ENCODE measurements around the gene LAMC2. TPM values are rescaled to one million over a fixed set of nuclear protein-coding genes. Genes with fewer than 3 reads are reported as not detected.
"Not testable (repeated sequence)": the region's sequence is repeated elsewhere in the genome, so short reads cannot be mapped to it uniquely, and the experiment has no call there.

The LAMC2 gene
- total RNA-seq, 1 donor from 2014 or later, result not detected

DNA sequence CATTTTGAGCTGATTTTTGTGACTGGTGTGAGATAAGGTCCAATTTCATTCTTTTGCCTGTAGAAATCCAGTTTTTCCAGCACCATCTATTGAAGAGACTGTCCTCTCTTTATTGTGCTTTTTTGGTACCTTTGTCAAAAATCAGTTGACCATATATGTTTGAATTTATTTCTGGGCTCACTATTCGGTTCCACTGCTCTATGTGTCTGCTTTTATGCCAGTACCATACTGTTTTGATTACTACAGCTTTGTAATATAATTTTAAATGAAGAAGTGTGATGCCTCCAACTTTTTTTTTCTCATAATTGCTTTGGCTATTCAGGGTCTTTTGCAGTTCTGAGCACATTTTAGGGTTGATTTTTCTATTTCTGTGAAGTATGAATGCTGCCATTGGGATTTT is 69.0 kb downstream of the LAMC2 start:
- intact Hi-C loops (cut with micrococcal nuclease), result no loop called here

DNA sequence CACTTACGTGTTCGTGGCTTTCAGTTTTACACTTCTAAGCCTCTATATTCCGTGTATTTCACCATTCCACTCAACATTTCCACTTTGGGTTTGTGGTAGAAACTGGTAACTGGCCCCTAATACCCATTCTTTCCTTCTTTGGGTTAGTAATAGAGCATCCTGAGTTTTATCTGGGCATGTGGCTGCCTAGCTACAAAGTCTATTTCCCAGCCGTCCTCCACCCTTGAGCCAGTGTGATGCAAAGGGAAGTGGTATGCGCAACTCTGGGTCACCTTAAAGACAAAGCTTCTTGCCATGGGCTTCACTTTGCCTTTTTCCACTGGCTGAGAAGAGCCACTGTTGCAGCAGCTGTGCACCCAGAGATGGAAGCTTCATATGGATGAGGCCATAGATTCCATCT is 73.9 kb downstream of the LAMC2 start:
- intact Hi-C loops (cut with micrococcal nuclease), result no loop called here

DNA sequence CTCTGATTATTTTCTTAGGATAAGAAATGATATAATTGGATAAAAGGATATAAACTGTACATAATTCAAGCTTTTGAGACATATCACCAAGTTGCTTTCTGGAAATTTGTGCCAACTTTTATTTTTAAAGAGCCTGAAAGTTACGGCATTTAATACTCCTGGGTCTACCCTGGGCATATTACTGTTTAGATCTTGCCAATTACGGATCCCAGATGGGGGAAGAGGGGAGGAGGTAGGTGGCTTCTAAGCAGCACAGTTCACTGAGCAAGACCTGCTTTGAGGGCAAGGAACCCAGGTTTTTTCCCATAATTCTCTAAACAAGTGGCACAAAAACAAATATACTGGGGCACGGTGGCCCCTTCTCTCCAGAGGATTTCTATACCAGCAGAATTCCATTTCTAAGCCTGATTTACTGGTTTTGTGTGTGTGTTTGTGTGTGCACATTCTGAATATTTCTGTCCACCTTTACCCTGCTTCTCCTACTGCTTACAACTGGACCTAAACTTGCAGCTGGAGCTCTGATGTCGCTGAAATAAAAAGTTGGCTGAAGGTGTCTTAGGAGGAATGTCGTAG is 76.7 kb downstream of the LAMC2 start:
- intact Hi-C loops (cut with micrococcal nuclease), result no loop called here

DNA sequence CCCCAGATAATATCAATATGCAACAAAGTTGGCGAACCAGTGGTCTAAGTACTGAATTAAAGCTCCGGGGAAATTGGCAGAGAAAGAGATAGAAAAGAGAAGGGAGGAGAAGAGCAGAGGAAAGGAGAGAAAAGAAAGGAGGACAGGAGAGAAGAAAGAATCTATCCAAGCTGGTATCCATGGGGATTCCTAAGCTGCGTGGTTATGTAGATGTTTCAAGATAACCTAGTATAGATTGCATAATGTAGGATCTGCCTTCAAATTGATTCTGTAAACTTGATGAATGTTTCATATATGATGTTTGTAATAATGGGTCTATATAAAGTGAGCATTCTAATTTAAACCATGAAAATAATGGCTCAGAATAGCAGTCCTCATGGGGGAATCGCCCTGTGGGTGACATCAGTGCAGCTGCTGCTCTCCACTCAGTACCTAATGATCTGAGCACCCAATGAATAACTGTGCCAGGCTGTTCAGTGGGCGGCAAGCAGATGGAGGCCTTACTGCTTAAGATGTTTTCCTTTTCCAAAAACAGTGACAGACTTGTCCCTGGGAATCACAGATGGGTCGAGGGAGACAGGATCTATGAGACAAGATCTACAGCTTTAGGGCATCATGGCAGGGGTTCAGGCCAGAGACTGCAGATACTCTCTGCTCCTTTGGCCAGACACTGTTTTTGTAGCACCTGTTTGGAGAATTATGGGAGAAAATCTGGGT is 78.0 kb downstream of the LAMC2 start:
- intact Hi-C loops (cut with micrococcal nuclease), result no loop called here

DNA sequence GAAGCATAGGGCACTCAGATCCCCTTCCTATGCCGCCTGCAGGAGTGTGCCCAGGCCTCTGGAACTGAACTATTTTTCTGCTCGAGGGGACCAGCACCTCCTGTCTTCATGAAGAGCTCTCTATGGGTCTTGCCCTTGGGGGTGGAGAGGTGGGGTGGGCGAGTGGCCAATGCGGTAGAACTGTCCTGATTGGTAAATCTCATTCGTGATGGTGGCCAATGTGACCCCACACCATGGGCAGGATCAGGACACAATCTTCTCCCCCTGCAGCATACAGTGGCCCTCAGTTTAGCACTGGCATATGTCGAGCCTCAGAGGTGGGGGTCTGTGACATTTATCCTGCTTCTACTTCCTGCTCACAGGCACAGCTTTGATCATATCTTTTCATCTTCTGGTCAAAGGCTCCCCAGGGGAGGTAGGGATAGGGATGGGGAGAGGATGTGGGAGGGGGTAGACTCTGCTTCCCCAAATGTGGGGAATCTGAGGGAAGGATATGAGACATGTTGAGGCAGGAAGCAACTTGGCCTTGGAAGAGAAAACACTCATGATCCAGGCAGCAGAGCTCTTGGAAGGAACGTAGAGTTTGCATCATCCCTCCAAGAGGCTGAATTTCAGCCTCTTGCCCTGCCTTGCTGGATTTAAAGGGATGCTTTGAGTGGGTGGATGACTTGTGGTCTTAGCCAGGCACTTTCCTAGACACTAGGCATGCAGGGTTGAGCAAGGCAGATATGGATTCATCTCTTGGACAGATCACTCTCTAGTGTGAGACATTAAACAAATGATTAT is 81.8 kb downstream of the LAMC2 start:
- intact Hi-C loops (cut with micrococcal nuclease), result no loop called here

DNA sequence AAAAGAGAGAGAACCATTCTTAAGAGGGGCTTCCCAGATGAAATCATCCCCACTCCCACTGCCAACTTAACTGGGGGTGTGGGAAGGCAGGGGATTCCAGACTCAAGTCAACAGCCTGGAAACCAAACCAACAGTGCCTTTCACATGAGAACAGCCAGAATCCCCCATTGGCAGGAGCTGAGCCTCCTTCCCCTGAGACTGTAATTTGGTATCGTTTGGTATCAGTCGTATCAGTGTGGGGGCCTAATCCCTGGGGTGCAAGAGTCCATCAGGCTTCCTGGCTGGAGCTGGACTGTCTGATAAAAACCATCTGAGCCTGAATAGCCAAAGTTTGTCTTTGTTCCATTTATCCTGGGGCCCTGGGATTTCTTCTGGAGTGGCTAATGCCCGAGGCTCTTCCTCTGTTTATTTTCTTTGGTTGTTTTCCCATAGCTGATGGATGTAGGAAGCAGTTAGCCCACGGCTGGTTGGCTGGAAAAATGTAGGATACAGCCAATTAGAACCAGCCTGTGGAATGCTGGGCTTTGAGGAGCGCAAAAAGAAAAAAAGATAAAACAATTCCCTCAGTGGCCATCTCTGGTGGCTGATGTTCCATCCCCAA is 84.6 kb downstream of the LAMC2 start:
- intact Hi-C loops (cut with micrococcal nuclease), result no loop called here

DNA sequence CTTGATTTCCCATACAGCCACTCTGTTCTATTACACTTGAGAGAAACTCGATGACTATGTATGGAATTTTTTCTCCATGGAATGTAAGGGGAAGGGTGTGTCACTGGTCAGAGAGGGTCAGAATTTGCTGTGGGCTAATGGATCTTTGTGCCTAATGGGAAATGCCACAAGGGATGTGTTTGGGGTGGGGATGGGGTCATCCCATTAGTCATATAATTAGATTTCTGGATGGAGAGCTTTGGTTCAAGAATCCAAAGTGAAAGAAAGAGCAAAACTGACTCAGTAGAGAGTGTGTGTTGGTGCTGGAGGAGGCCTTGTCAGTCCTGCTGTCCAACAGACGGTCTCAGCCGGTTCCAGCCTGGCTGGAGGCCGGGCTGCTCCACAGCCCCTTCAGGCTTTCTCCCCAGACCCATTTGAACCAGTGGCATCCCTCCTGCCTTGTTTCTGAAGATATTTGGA is 86.4 kb downstream of the LAMC2 start:
- intact Hi-C loops (cut with micrococcal nuclease), result no loop called here

DNA sequence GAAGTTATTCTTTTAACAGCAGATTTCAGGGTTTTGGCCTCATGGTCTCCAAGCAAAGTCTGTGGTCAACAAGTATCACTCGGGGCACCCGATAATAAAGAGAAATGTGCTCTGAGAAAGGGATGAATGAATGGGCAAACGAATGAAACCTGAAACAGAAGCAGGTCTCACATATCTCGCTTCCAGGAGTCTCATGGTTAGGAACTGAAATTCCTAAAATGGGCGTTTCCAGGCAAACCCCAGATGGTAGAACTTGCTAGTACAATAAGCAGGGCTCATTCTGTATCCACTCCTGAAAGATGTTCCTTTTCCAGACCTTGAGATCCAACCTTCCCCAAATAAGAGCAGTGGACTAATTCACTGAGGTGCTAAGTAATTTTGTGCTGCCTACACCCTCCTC is 87.2 kb downstream of the LAMC2 start:
- intact Hi-C loops (cut with micrococcal nuclease), result no loop called here

DNA sequence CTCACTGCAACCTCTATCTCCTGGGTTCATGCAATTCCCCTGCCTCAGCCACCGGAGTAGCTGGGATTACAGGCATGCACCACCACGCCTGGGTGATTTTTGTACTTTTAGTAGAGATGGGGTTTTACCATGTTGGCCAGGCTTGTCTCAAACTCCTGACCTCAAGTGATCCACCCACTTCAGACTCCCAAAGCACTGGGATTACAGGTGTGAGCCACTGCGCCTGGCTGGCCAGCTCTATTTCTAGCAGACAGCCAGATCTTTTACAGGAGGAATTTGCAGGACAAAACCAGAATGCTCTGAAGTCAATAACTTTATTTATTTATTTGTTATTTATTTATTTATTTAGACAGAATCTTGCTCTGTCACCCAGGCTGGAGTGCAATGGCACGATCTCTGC is 87.9 kb downstream of the LAMC2 start:
- intact Hi-C loops (cut with micrococcal nuclease), result not testable (repeated sequence)

DNA sequence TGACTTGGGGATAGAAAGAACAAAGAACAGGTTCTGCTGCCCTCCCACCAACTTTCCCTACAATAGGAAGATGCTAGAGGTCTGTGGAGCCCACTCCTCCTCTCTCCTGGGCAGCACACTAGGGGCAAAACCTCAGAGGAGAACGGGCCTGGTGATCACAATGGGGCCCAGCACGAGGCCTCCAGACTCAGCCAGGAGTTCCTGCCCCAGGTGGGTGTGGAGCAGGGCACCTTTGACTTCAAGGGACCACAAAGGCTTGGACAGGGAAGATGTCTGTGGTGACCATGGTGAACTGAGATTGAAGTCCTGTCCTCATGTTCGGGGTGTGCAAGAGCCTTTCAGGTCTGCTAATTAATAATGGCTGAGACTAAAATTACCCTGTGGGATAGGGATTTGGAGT is 88.8 kb downstream of the LAMC2 start:
- intact Hi-C loops (cut with micrococcal nuclease), result no loop called here

DNA sequence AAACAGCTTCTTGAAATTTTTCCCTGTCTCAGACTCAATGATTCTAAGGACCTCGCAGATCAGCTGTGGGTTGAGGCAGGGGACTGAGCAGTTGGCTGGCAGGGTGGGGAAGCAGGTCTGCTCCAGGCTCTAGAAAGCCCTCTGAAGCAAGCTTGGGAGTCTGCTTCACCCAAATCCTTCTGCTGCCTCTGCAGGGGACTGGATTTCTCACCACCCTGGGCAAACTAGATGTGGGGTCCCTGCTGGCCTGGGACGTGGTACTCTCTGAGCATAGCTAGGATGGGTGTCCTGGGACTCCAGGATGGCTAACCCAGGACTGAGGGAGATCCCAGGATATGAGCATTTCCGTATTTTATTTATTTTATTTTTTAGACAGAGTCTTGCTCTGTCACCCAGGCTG is 89.3 kb downstream of the LAMC2 start:
- intact Hi-C loops (cut with micrococcal nuclease), result no loop called here

DNA sequence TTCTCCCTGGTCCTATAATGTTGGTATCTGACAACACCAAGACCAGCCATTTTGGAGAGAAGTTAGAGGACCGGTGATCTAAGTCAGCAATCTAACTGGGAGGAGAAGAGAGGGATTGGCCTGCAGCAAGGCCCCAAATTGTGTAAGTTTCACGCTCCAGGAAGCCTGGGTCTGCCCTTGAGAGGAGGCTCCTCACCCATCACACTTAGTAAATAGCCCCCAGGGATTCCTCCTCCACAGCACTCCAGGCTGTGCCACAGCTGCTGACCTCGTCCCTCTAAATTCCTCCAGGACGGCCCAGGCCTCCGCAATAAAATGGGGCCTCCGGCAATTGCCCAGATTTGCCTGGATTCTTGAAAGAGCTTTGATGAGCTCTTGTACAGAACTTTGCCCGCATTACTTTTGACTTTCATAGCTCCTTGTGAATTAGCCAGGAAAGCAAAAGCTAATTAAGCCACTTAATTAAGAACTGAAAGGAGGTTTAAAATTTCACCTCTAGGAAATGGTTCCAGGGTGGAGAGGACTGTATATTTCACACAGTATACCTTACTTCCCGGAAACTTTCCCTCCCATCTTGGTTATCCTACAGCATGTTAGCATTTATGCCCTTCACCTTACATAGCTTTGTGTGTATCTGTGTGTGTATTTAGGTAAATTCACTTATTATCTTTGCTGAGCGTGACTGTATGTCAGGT is 90.5 kb downstream of the LAMC2 start:
- intact Hi-C loops (cut with micrococcal nuclease), result no loop called here

DNA sequence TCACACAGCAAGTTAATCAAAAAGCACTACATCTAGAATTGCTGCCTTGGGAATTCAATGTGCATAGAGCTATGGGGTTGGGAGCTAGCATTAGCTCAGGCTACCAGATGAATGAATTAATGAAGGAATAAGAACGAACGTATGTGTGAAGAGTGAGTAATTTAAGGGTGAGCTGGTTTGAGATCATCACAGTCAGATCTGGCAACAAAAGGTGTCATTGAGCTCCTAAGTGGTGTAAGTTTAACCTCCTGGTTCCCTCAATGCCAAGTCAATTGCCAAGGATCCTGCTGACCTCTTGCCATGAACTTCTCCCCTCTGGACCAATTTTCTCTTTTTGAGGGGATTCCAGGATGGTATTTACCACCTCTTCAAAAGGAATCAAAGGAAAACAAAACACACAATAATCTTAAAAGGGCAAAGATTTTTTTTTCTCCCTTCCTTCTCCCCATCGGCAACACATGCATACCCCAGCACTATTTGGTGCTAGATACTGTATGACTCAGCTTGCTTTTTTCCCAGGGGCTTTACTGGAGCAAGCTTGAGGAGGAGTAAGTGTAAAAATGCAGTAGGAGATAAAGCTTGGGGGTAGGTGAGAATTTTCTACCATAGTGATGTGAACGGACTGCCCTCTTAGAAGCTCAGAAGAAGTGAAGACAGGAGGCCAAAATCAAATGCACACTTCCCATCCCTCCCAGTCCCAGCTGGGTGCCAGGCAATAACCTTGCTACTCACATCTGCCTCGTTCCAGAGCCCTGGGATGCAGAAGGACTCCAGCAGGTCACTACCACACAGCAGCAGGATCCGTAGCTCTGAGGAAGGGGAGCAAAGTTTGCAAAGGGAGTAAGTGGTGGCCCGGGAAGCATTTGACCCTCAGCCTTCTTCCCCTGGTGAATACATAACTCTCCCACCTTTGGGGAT is 92.0 kb downstream of the LAMC2 start:
- intact Hi-C loops (cut with micrococcal nuclease), result no loop called here

DNA sequence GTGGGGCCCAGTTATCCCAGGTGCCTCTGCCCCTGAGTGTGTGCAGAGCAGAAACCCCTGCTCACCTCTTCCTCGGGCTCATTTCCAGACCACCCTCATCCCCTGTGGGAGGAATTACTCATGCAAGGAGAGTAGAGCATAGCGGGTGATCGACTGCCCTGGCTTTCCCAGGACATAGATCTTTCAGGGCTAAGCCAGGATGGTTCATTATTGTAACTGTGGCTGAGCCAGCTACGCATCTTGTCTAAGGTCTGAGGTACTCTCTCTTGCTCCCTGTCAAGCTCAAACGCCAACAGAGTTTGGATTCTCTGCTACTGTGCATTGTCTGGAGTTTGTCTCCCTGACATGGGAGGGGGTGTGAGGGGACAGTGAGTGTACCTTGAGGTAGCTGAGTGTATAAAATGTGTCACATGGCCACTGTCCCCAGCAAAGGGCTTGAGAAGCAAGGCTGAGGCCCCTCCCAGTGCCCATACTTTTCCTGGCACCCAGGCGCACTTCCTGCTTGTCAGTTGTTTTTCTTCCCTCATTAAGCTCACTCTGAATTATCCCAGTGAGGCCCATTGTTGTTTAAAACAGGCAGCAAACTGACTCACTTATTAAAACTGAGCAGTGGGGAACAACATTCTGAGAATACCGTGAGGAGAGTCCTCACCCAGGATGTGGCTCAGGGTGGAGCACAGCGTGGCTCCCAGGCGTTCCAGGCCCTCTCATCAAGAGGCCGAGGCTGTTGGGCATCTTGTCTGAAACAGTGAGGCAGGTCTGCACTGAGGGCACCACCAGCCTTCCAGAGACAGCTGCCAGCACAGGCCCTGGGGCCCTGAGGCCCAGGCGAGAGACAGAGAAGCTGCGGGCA is 92.9 kb downstream of the LAMC2 start:
- intact Hi-C loops (cut with micrococcal nuclease), result no loop called here

DNA sequence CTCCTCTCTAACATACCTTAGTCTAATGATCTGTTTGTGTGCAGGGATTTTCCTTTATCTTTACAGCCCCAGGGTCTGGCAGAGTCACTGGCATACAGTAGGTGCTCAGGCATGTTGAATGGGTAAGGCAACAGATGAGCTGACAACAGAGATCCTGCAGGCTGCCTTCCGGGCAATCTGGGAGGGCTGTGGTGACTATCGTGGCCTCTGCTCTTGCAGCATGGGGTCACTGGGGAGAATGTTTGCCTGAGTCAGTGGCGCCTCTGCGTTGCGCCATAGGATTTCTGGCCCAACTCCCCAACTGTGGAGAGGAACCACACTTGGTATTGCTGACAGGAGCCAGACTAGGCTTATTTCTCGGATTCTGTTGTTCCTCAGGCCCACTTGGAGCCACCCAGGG is 93.8 kb downstream of the LAMC2 start:
- intact Hi-C loops (cut with micrococcal nuclease), result loop anchor here (5.0 kb wide), 1 partner anchor 262 kb away; no protein-coding TSS in a partner anchor

DNA sequence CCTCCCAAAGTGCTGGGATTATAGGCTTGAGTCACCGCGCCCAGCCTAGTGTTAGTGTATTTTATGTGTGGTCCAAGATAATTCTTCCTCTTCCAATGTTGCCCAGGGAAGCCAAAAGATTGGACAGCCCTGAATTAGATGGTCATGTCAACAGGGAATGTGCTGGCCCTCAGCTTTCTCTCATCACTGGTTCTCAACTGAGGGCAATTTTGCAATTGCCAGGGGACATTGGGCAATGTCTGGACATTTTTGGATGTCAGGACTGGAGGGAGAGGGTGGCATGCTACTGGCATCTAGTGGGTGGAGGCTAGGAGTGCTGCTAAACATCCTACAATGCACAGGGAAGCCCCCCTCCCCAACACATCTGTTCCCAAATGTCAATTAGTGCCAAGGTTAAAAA is 95.0 kb downstream of the LAMC2 start:
- intact Hi-C loops (cut with micrococcal nuclease), result loop anchor here (1.0 to 5.0 kb wide), 4 partner anchors 261 to 635 kb away; no protein-coding TSS in a partner anchor

DNA sequence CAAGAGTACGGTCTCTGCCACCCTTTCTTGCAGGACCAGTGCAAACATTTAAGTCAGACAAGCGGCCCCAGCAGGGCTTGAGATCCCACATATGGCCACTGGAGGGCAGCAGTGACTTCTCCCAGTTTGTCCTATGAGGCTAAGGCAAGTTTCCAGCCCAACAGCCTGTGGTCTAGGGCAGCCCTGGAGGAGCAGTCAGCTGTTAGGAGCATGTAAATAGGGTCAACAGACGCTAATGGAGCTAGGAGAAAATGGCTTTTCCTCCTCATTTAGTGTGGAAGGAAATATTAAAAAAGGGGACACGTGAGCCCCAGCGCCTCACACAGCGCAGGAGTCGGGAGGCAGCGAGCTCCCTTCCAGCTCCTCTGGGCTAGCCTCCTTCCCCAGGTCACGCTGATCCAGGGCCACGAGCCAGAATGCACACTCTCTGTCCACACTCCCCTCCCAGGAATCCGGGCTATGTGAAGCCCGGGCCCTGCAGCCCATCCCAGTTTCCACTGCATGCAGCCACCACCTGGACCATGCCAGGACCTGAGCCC is 95.6 kb downstream of the LAMC2 start:
- intact Hi-C loops (cut with micrococcal nuclease), result loop anchor here (1.0 to 5.0 kb wide), 4 partner anchors 261 to 635 kb away; no protein-coding TSS in a partner anchor

DNA sequence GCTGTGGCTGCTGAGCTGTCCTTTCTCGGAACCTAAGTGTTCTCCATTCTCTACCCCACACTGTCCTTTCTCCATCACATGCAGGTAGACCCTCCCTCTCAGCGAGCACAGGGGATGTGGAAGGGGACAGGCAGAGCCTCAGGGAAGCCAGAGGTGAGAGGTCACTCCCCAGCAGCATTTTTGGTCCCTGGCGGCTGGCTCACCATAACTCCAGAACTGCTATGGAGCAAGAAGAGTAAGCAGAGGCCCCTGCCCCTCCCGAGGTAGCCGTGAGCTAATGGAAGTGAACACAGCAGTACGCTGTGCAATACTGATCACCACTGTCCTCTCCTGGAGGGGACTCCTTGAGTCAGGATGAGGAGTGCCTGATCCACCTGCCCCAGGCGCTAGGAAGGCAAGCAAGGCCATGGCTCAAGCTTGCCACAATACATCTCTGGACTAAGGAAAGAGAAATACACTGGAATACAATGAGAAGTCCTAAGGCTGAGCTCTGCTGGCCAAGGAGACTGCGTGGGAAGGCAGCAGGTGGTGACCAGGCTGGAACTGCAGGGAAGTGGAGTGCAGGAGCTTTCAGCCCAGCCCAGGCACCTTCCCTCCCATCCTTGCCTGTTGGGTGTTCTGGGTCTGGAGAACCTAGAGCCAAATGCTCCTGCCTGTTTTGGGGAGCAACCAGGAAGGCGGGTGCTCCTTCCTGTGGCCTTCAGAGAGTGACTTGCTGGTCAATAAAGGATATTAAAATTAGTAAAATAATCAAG is 96.2 kb downstream of the LAMC2 start:
- intact Hi-C loops (cut with micrococcal nuclease), result loop anchor here (5.0 kb wide), 1 partner anchor 260 kb away; no protein-coding TSS in a partner anchor
